ENCODE measurements around the gene CRYBB1. TPM values are rescaled to one million over a fixed set of nuclear protein-coding genes. Genes with fewer than 3 reads are reported as not detected.

Gene CRYBB1
- total RNA-seq, 1 experiment from 2014 or later, result not detected

- no TSS peak for BruUV-seq (replicated peaks)
Observed at GRCh38 chr22:26567610-26568009, 50.2 kb downstream of the CRYBB1 start.

GRCh38 chr22:26566994-26567393 is 50.8 kb downstream of the CRYBB1 start:
- BruUV-seq (replicated peaks), result no TSS peak
- DNase-seq (no peak), ATAC-seq (no peak)
- Histone ChIP-seq H3K4me2 (ENCODE audit: low read length) (no peak overlapping the region), H3K4me1 (ENCODE audit: insufficient read depth, low read length) (no peaks in the 10 kb centered on the region), H3K36me3 (ENCODE audit: low read depth, low read length) (no peaks in the 10 kb centered on the region), H3K4me3 (ENCODE audit: low read length) (no peak overlapping the region), H3F3A (ENCODE audit: low read length, unreplicated experiment) (no peaks in the 10 kb centered on the region), H3K79me2 (ENCODE audit: low read length) (no peaks in the 10 kb centered on the region), H3K9ac (ENCODE audit: low read length) (no peak overlapping the region), H2AFZ (ENCODE audit: low read length) (no peak overlapping the region), H3K27ac (ENCODE audit: low read length) (no peak overlapping the region), H3K27me3 (ENCODE audit: low read length) (no peaks in the 10 kb centered on the region), H4K20me1 (ENCODE audit: low read length) (no peaks in the 10 kb centered on the region), H3K9me2 (replicated peaks; ENCODE audit: low read length) (no peaks in the 10 kb centered on the region), H3K9me3 (ENCODE audit: low read length) (no peaks in the 10 kb centered on the region)
- CTCF ChIA-PET, result no interaction called here
- no peak for TF ChIP-seq CTCF (conservative IDR thresholded peaks at IDR 0.05; ENCODE audit: low read depth, low read length)
- TF ChIP-seq EZH2 (IDR thresholded peaks at IDR 0.05; ENCODE audit: low read length, unreplicated experiment), result no peak
- TF ChIP-seq EZH2phosphoT487 (IDR thresholded peaks at IDR 0.05; ENCODE audit: borderline replicate concordance, low read length), result no peak
- intact Hi-C loops (cut with micrococcal nuclease), result no loop called here
- POLR2A ChIA-PET (ENCODE audit: unreplicated experiment), result no interaction called here

More at GRCh38 chr22:26567610-26568009, 50.2 kb downstream of the CRYBB1 start:
- intact Hi-C loops (cut with micrococcal nuclease), result no loop called here
- no peaks in the 10 kb centered on the region for H3K9me3 ChIP-seq (ENCODE audit: low read length)
- H3K27ac ChIP-seq (ENCODE audit: low read length), result no peak overlapping the region
- no peak overlapping the region for H3K4me3 ChIP-seq (ENCODE audit: low read length)
- no peaks in the 10 kb centered on the region for H3K36me3 ChIP-seq (ENCODE audit: low read depth, low read length)
- no peaks in the 10 kb centered on the region for H3K79me2 ChIP-seq (ENCODE audit: low read length)
- POLR2A ChIA-PET (ENCODE audit: unreplicated experiment), result no interaction called here
- no peak overlapping the region for H2AFZ ChIP-seq (ENCODE audit: low read length)
- no peaks in the 10 kb centered on the region for H3F3A ChIP-seq (ENCODE audit: low read length, unreplicated experiment)
- no peaks in the 10 kb centered on the region for H3K27me3 ChIP-seq (ENCODE audit: low read length)
- CTCF ChIA-PET, result no interaction called here
- no peaks in the 10 kb centered on the region for H4K20me1 ChIP-seq (ENCODE audit: low read length)
- TF ChIP-seq CTCF (conservative IDR thresholded peaks at IDR 0.05; ENCODE audit: low read depth, low read length) (no peak), EZH2phosphoT487 (IDR thresholded peaks at IDR 0.05; ENCODE audit: borderline replicate concordance, low read length) (no peak), EZH2 (IDR thresholded peaks at IDR 0.05; ENCODE audit: low read length, unreplicated experiment) (no peak)
- H3K9ac ChIP-seq (ENCODE audit: low read length), result no peak overlapping the region
- no peaks in the 10 kb centered on the region for H3K4me1 ChIP-seq (ENCODE audit: insufficient read depth, low read length)
- ATAC-seq (no peak), DNase-seq (no peak)
- no peak overlapping the region for H3K4me2 ChIP-seq (ENCODE audit: low read length)
- no peaks in the 10 kb centered on the region for H3K9me2 ChIP-seq (replicated peaks; ENCODE audit: low read length)

- no peaks in the 10 kb centered on the region for H3K79me2 ChIP-seq (ENCODE audit: low read length)
- H3K9me2 ChIP-seq (replicated peaks; ENCODE audit: low read length), result no peaks in the 10 kb centered on the region
- no TSS peak for BruUV-seq (replicated peaks)
- no peaks in the 10 kb centered on the region for H3K4me1 ChIP-seq (ENCODE audit: insufficient read depth, low read length)
- no peaks in the 10 kb centered on the region for H3K36me3 ChIP-seq (ENCODE audit: low read depth, low read length)
- H3K27me3 ChIP-seq (ENCODE audit: low read length), result no peaks in the 10 kb centered on the region
- DNase-seq, result no peak
- no peak overlapping the region for H3K9ac ChIP-seq (ENCODE audit: low read length)
- CTCF ChIA-PET, result no interaction called here
- H2AFZ ChIP-seq (ENCODE audit: low read length), result no peak overlapping the region
- no peak overlapping the region for H3K4me3 ChIP-seq (ENCODE audit: low read length)
- no peak overlapping the region for H3K27ac ChIP-seq (ENCODE audit: low read length)
- no peak overlapping the region for H3K4me2 ChIP-seq (ENCODE audit: low read length)
- H3F3A ChIP-seq (ENCODE audit: low read length, unreplicated experiment), result no peaks in the 10 kb centered on the region
- intact Hi-C loops (cut with micrococcal nuclease), result no loop called here
- ATAC-seq, result no peak
- H3K9me3 ChIP-seq (ENCODE audit: low read length), result no peaks in the 10 kb centered on the region
- no peak for TF ChIP-seq CTCF (conservative IDR thresholded peaks at IDR 0.05; ENCODE audit: low read depth, low read length)
- POLR2A ChIA-PET (ENCODE audit: unreplicated experiment), result no interaction called here
- H4K20me1 ChIP-seq (ENCODE audit: low read length), result no peaks in the 10 kb centered on the region
Observed at GRCh38 chr22:26565889-26566288, 51.9 kb downstream of the CRYBB1 start.

All from PC-3 (cell line).